ENCODE data around the gene CLDN2.
"Not testable (repeated sequence)": the region's sequence is repeated elsewhere in the genome, so short reads cannot be mapped to it uniquely, and the experiment has no call there.

The CLDN2 gene, protein sequence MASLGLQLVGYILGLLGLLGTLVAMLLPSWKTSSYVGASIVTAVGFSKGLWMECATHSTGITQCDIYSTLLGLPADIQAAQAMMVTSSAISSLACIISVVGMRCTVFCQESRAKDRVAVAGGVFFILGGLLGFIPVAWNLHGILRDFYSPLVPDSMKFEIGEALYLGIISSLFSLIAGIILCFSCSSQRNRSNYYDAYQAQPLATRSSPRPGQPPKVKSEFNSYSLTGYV

DNA sequence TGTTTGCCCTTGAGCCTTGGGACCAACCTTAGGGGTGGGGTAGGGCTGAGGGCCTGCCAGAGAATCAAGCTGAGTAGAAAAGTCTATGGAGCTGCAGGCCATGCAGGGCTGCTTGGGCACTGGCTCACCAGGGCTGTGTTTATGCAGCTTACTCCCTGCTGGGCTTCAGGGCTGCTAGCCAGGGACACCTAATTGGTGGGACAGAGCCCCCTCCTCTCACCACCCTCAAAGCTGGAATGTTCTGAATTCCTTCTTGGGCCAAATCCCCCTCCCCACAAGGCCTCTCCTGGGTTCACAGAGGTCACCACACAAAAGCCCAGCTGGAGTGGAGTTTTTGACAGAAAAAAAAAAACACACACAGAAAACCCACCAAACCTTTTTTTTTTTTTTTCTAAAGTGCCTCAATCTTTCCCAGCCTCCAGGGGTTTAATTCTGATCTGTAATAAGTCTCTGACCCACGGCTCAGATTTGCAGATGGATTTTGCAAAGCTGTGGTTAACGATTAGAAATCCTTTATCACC is at the start of gene CLDN2:
Gene CLDN2 (plus strand): TSS at position 471 of the 521 bp plus-strand sequence. CDS start 7,827 bp downstream, outside the sequence.
- DNase-seq: no peak

GRCh38 chrX:106872796-106873195 is 47.4 kb upstream of the CLDN2 start:
- not testable (repeated sequence) for DNase-seq

GRCh38 chrX:106874075-106874474 is 46.1 kb upstream of the CLDN2 start:
- DNase-seq: no peak

- no peak for DNase-seq
Observed at GRCh38 chrX:106875151-106875550, 45.1 kb upstream of the CLDN2 start.

DNA sequence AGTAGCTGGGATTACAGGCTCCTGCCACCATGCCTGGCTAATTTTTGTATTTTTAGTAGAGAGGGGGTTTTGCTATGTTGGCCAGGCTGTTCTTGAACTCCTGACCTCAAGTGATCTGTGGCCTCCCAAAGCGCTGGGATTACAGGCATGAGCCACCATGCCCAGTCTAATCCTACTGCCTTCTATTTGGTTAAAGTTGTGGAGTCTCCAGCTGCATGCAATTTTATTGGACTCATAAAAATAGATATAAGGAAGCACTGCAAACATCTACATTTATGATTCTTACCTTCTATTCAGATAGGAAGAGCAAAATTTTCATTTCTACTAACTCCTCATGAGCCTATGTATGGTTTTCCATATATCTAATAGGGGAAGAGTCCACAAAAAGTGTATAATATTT is 30.7 kb upstream of the CLDN2 start:
- no peak for DNase-seq

GRCh38 chrX:106891762-106892460 is 28.3 kb upstream of the CLDN2 start:
- no peak for DNase-seq

DNA sequence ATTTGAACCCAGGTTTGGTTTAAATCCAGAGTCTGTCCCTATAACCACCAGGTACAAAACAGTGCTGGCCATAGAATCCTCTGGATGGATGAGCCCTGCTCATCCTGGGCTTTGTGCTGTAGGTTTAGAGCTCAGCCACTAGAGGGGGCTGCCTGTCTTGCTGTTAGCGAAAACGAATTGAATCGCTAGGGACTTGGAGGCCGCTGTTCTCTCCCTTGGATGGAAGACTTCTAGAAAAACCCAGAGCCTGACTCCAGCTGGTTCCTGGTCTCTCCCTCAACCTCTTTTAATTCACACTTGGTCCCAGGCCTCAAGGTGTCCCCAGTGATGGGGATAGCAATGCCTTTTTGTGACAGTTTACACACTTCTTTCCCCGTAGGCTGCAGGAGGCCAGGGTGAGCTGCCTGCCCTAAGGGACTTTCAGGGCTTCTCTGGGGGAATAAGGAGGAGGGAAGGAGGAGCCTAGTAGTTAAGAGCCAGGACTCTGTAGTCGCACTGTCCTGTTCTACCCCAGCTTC is 25.8 kb upstream of the CLDN2 start:
- peak; percentile 50 for DNase-seq

DNA sequence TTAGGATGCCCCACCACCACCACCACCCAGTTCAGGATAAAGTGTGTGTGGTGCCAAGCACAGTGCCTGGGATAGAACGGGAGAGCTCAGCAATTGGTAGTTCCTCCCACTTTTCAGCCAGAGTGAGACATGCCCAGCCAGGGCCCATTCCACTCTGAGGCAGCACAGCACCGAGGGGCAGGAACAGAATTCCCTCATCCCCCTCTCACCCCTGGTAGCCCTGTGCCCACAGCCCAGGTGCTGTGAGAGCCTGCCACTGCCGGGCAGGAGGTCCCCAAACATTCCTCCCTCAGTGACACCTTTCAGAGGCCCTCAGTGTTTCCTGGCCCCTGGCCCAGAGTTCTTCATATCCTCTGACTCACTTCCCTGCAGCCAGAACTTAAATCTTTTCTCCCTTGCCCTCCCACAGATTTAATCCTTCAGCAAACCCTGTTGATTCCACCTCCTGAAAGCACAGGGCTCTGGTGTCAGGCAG is 25.2 kb upstream of the CLDN2 start:
- peak; percentile 36 for DNase-seq

DNA sequence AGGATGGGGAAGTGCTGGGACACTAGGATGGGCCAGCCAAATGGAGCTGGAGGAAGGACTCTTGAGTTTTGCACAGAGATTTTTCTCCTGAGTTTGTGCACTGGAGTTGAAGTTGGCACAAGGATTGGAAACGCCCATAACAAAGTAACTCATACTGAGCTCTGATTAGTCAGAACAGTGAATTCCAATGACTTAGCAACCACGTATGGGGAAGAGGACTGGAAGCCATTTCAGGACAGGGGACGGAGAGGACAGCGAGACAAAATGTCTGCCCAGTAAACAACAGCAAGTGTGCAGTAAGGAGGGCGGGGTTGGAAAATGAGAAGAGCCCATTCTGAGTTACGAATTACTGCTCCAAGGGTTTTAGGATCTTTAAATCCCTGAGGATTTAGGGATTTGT is 22.9 kb upstream of the CLDN2 start:
- DNase-seq: no peak

DNA sequence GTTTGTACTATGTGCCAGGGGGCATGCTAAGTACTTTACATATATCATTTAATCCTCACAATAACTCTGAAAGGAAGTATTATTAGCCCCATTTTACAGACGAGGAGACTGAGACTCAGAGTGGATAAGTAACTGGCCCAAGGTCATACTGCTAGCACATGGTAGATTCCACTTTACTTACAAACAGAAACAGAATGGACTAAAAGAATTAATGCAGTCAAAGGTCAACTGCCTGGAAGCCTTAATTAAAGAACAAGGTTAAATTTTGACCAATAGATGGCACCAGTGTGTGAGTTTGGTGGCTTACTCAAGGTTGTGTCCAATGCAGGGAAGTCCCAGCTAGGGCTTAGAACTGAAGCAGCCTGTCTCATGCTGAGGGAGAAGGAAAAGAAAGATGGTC is 21.7 kb upstream of the CLDN2 start:
- no peak for DNase-seq

- DNase-seq: no peak
Observed at GRCh38 chrX:106899276-106899675, 20.9 kb upstream of the CLDN2 start.

- no peak for DNase-seq
Observed at GRCh38 chrX:106899841-106900240, 20.4 kb upstream of the CLDN2 start.

DNA sequence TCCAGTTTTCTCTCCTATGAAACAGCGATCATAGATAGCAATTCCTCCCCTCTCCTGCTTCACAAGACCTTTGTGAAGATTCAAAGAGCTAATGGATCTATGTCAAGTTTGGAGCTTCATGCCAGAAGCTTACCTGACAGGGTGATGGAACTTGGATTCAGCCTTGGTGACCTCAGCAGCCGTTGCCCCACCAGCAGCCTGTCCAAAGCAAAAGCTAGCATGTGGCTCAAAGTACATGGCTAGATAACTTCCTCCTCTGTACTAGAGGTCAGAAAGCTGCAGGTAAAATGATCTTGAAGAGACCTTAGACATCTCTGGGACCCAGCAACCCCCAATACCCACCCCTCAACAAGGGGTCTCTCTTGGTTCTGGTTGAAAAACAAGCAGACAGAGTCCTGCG is 18.9 kb upstream of the CLDN2 start:
- no peak for DNase-seq

- DNase-seq: no peak
Observed at GRCh38 chrX:106901781-106902219, 18.4 kb upstream of the CLDN2 start.

- no peak for DNase-seq
Observed at GRCh38 chrX:106902684-106903083, 17.5 kb upstream of the CLDN2 start.

GRCh38 chrX:106903291-106903824 is 16.8 kb upstream of the CLDN2 start, which contains the start of gene RIPPLY1:
TSS of gene RIPPLY1 (minus strand) at chrX:106903341. CDS start at chrX:106903287, 54 bp downstream.
- no peak for DNase-seq

GRCh38 chrX:106903856-106904528 is 16.2 kb upstream of the CLDN2 start:
- DNase-seq: no peak

DNA sequence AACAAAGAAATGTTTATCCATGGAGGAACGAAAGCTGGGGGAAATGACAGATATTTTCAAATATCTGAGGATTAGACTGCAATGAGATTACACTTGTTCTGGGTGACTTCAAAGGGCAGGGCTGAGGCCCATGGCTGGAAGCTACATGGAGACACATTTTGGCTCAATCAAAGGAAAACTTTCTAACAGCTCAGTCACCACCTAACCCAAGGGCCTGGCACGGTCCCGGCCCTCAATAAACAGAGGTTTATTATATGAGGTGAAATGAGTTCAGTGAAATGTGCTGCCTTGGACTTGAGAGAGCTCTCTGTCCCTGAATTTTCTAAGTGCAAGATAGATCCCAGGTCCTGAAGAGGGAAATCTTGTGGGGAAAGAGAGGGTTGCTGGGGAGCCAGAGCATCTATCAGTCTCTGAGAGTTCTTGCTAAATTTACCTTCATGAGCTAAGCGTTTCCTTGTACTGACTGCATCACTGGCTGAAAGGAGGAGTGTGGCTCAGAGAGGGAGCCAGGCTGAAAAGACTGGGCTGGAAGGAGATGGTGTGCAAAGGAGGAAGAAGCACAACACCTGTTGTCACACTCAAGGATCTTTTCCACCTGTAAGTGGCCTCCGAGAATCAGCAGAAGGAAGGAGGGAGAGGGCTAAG is 15.0 kb upstream of the CLDN2 start:
- no peak for DNase-seq

DNA sequence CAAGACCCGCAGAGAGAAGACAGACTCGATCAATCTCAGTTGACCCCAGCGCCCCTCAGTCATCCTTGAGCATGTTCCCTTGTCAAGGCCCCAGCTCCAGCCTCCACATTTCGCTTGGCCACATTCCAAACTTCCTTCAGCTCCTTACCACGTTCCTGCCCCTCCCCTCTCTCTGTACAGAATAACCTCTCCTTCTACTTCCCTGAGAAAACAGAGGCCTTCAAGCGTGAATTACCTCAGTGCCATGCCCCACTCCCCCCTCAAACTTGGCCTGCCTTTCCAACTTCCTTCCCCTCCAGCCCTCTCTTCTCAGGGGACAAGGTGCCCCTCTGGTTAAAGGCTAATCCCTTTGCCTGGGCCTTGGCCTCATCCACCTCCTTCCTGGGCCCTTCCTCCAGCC is 13.8 kb upstream of the CLDN2 start:
- no peak for DNase-seq

DNA sequence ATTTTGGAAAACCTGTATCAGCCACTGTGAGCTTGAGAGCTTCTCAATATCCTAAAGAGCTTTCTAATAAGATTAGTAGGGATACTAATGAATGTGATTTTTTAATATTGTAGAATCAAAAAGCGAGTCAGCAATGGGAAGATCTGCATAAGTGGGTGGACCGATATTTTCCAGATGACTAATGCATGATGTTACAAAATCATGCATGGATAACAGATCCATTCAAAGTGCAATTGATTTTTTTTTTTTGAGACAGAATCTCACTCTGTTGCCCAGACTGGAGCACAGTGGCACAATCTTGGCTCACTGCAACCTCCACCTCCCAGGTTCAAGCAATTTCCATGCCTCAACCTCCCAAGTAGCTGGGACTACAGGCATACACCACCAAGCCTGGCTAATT is 7.3 kb upstream of the CLDN2 start:
- no peak for DNase-seq

DNA sequence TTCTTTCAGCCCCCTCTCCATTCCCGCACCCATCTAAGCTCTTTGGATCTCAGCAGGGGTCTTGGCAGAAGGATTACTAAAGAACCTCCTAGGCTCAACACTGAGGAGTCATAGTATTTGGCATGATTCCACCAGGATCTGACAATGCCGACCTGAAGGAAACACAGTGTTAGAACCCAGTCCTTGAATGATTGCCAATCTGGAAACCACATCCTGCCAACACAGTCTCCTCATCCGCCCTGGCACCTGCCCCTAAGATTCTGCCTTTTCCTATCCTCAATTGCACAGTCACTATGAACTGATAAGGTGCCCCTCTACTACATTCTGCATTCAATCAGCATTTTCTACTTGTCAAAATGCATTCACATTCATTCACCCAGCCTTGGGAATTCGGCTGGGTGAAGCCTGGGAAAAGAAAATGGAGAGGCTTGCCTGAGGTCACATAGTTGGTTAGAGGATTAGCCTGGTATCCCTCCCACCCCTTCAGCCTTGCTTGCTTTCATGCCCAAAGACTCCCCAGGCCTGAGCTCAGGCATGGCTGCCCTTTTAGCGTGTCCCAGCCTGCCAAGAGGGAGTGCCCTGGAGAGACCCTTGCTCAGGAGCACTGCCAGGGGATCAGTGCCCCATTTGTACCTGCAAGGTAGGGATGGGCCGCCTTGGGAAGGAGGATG is 2.2 kb upstream of the CLDN2 start:
- no peak for DNase-seq

DNA sequence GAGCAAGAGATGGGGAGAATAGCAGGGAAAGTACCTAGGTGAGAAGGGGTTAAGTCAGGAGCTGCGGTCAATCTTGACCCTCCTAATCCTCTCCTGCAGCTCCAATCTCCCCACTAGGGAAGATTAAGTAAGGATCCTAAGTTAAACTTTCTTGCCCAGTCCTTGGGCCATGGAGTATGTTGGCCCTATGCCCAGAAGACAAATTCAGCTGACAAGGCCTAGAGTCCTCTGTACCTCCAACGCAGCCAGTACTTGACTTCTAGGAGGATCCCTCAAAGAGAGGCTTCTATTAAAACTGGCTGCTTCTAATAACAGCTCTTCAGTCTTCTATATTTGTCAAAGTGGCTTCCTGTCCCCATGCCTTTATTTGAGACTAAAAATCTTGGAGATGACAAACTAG is 1.4 kb downstream of the CLDN2 start:
- no peak for DNase-seq

Data from left hindlimb (tissue), 1 donor.